HCT116 (cell line): ENCODE data around the gene KLK15. TPM values are rescaled to one million over a fixed set of nuclear protein-coding genes. Genes with fewer than 3 reads are reported as not detected.

Source experiments
- ATAC-seq: fragments of 200-7000 bp; cut with Tn5 transposase; 2 replicates; pipeline ENCODE4 v1.9.1; 2020; ENCODE audit warnings: mild to moderate bottlenecking, moderate library complexity
- BruUV-seq: library from RNA; stranded (reverse); fragments of 400-500 nt; replicated peaks from 2 replicates; lab custom pipeline; 2021; lab: Mats Ljungman, UMichigan
- CTCF ChIA-PET: fragments of 300-600 bp; sonication (Branson Sonifier 250); formaldehyde crosslinking; loops from one replicate; lab custom pipeline; 2021; ENCODE audit warnings: antibody characterized with exemption; lab: Charles Lee
- POLR2A ChIA-PET: fragments of 300-600, 350-600 bp; sonication (Branson Sonifier 250); formaldehyde crosslinking; loops from one replicate; lab custom pipeline; 2021; ENCODE audit warnings: antibody characterized with exemption; lab: Charles Lee
- RAD21 ChIA-PET, 2 experiments: fragments of 300-600 bp; sonication (Branson Sonifier 250); formaldehyde crosslinking; loops; one replicate each; lab custom pipeline; 2023; ENCODE audit warnings: low total read pairs in 2 of 2; ENCODE audit not compliant: uncharacterized antibody in 2 of 2, unreplicated experiment in 2 of 2, low non-redundant PET in 1 of 2; lab: Charles Lee
- DNase-seq: peaks from one replicate; pipeline ENCODE4 v3.0.0-alpha.2; 2010; ENCODE audit warnings: low read depth, low spot score
- H2AFZ ChIP-seq: fragments of 200-600 bp; shearing (Covaris generic), sonication (generic); 2 replicates; pipeline ENCODE4 v1.6.1; 2017; ENCODE audit warnings: low read depth, mixed run types, mixed read lengths, antibody characterized with exemption, low read length; ENCODE audit not compliant: poor library complexity, severe bottlenecking
- H3K27ac ChIP-seq: 2 replicates; pipeline ENCODE4 v1.5.1; 2012; ENCODE audit warnings: low read depth, low read length
- H3K27me3 ChIP-seq: fragments of 200-600 bp; sonication (generic); 2 replicates; pipeline ENCODE4 v1.6.1; 2016; ENCODE audit warnings: mixed run types, low read length, mixed read lengths; ENCODE audit not compliant: insufficient read depth
- H3K36me3 ChIP-seq, 2 experiments: fragments of 200-500 bp in 1 of 2; fragments of 200-600 bp in 1 of 2; sonication (Bioruptor generic) in 1 of 2; sonication (generic) in 1 of 2; 2 replicates each; pipeline versions ENCODE4 v1.5.1 to v1.6.1; 2014 to 2016; ENCODE audit warnings: low read length in 2 of 2, inconsistent platforms in 1 of 2, mixed read lengths in 1 of 2, mixed run types in 1 of 2; ENCODE audit not compliant: insufficient read depth in 2 of 2, control insufficient read depth in 1 of 2
- H3K4me1 ChIP-seq, 2 experiments: fragments of 200-600 bp in 1 of 2; sonication (generic) in 1 of 2; 2 replicates each; pipeline versions ENCODE4 v1.5.1 to v1.6.1; 2012 to 2017; ENCODE audit warnings: low read length in 2 of 2, inconsistent platforms in 1 of 2, mild to moderate bottlenecking in 1 of 2, mixed read lengths in 1 of 2, mixed run types in 1 of 2, moderate library complexity in 1 of 2; ENCODE audit not compliant: insufficient read depth in 2 of 2, control insufficient read depth in 1 of 2
- H3K4me2 ChIP-seq: fragments of 200-600 bp; sonication (generic); 2 replicates; pipeline ENCODE4 v1.6.1; 2017; ENCODE audit warnings: mixed run types, low read length, mixed read lengths
- H3K4me3 ChIP-seq, 2 experiments: fragments of 200-600 bp in 1 of 2; sonication (generic) in 1 of 2; replicated peaks in 1 of 2; 2 replicates each; pipeline ENCODE4 v1.5.1; 2011 to 2016; ENCODE audit warnings: low read length in 2 of 2, control low read depth in 1 of 2, low read depth in 1 of 2, mild to moderate bottlenecking in 1 of 2, mixed read lengths in 1 of 2, mixed run types in 1 of 2
- H3K79me2 ChIP-seq: fragments of 200-600 bp; sonication (generic); 2 replicates; pipeline ENCODE4 v1.6.1; 2017; ENCODE audit warnings: mild to moderate bottlenecking, mixed run types, low read length, moderate library complexity, mixed read lengths; ENCODE audit not compliant: insufficient read depth
- H3K9ac ChIP-seq: fragments of 200-600 bp; sonication (generic); 2 replicates; pipeline ENCODE4 v1.6.1; 2016; ENCODE audit warnings: low read length, mixed read lengths
- H3K9me2 ChIP-seq: fragments of 200-600 bp; sonication (generic), shearing (Covaris generic); 2 replicates; pipeline ENCODE4 v1.6.1; 2017; ENCODE audit warnings: mixed run types, mild to moderate bottlenecking, moderate library complexity; ENCODE audit not compliant: insufficient read depth
- H3K9me3 ChIP-seq, 2 experiments: fragments of 200-500 bp in 1 of 2; fragments of 200-600 bp in 1 of 2; sonication (Bioruptor generic) in 1 of 2; sonication (generic) in 1 of 2; 2 replicates each; pipeline ENCODE4 v1.6.1; 2014 to 2017; ENCODE audit warnings: low read length in 2 of 2, mixed read lengths in 2 of 2, inconsistent platforms in 1 of 2, low read depth in 1 of 2, mild to moderate bottlenecking in 1 of 2, mixed run types in 1 of 2, moderate library complexity in 1 of 2; ENCODE audit not compliant: control insufficient read depth in 1 of 2, insufficient read depth in 1 of 2
- H4K20me1 ChIP-seq: fragments of 200-600 bp; sonication (generic), shearing (Covaris generic); 2 replicates; pipeline ENCODE4 v1.6.1; 2017; ENCODE audit warnings: mixed run types, mild to moderate bottlenecking, moderate library complexity; ENCODE audit not compliant: insufficient read depth
- CBX3 ChIP-seq: IDR thresholded peaks from 2 replicates; pipeline ENCODE4 v1.6.1; 2012; ENCODE audit warnings: low read depth
- CEBPB ChIP-seq: IDR thresholded peaks from 2 replicates; pipeline ENCODE4 v1.6.1; 2012; ENCODE audit warnings: low read depth
- EGR1 ChIP-seq: IDR thresholded peaks from 2 replicates; pipeline ENCODE4 v1.6.1; 2012; ENCODE audit warnings: low read depth
- ELF1 ChIP-seq: IDR thresholded peaks from 2 replicates; pipeline ENCODE4 v1.6.1; 2012; ENCODE audit warnings: low read depth, borderline replicate concordance
- EZH2phosphoT487 ChIP-seq: fragments of 200-600 bp; IDR thresholded peaks from 2 replicates; pipeline ENCODE4 v1.6.1; 2018; ENCODE audit warnings: antibody characterized with exemption, borderline replicate concordance
- POLR2A ChIP-seq: IDR thresholded peaks from 2 replicates; pipeline ENCODE4 v1.7.0; 2011; ENCODE audit warnings: borderline replicate concordance; ENCODE audit not compliant: insufficient read depth, insufficient read length; ENCODE audit errors: extremely low read depth
- POLR2AphosphoS5 ChIP-seq: IDR thresholded peaks from 2 replicates; pipeline ENCODE4 v1.6.1; 2011; ENCODE audit warnings: mild to moderate bottlenecking, low read depth, low read length, moderate library complexity
- RAD21 ChIP-seq: IDR thresholded peaks from 2 replicates; pipeline ENCODE4 v1.6.1; 2012; ENCODE audit warnings: low read depth, mild to moderate bottlenecking
- SIN3A ChIP-seq: IDR thresholded peaks from 2 replicates; pipeline ENCODE4 v1.6.1; 2012; ENCODE audit warnings: low read depth
- SP1 ChIP-seq: IDR thresholded peaks from 2 replicates; pipeline ENCODE4 v1.6.1; 2012; ENCODE audit warnings: low read depth
- SRF ChIP-seq: IDR thresholded peaks from 2 replicates; pipeline ENCODE4 v1.6.1; 2012; ENCODE audit warnings: low read depth
- YY1 ChIP-seq: IDR thresholded peaks from 2 replicates; pipeline ENCODE4 v1.6.1; 2011; ENCODE audit warnings: low read length, low read depth, moderate library complexity, mild to moderate bottlenecking; ENCODE audit not compliant: insufficient replicate concordance; ENCODE audit errors: extremely low read depth
- intact Hi-C: fragments of 100-400 bp; cut with micrococcal nuclease; formaldehyde crosslinking; loops from 2 replicates; pipeline ENCODE4 v1.10.0; 2022
- total RNA-seq: library from RNA; stranded (reverse); gene quantifications from one replicate; pipeline ENCODE4 v1.2.1, GENCODE V29; 2021; ENCODE audit not compliant: unreplicated experiment
- TF ChIP-seq, protein P1 (sequence below): IDR thresholded peaks from 2 replicates; pipeline ENCODE4 v1.6.1; 2012
- TF ChIP-seq, protein P2 (sequence below): IDR thresholded peaks from 2 replicates; pipeline ENCODE4 v1.6.1; 2011; ENCODE audit warnings: mild to moderate bottlenecking, low read length, moderate library complexity; ENCODE audit not compliant: insufficient replicate concordance; ENCODE audit errors: extremely low read depth
- TF ChIP-seq, protein P3 (sequence below), 3 experiments: fragments of 200-600 bp in 1 of 3; sonication (generic) in 1 of 3; IDR thresholded peaks in 2 of 3; conservative IDR thresholded peaks in 1 of 3; 2 replicates each; pipeline ENCODE4 v1.5.1; 2012 to 2017; ENCODE audit warnings: low read depth in 2 of 3, low read length in 2 of 3, antibody characterized with exemption in 1 of 3, borderline replicate concordance in 1 of 3, control low read depth in 1 of 3, mild to moderate bottlenecking in 1 of 3, mixed read lengths in 1 of 3, mixed run types in 1 of 3, moderate library complexity in 1 of 3; ENCODE audit not compliant: insufficient read depth in 1 of 3

KLK15 gene
- total RNA-seq, 1 experiment from 2014 or later: not detected

DNA sequence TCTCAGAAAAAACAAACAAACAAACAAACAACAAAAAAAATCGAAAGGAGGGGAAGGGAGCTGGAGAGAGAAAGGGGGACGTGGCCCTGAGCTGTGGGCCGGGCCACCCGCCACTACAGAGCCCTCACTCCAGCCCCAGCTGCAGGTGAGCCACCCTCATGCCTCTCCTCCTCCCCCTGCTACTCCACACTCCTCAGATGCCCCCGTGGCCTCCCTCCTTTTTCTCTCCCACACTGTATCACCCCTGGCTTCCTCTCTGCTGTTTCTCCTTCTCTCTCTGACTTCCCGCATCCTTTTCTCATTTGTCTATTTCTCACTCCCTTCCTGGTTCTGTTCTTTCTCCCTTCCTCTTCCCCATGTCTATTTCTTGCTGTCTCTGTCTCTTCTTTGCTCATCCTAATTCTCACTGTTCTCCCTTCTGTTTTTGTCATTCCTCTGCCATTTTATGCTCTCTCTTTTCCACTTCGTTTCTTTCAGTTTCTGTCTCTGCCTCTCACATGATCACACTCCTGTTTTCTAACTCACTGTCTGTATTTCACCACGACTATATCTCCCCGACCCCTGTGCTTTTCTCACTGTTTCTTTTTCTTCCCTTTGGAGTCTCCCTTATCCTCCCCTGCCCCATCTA lies 42.5 kb upstream of the KLK15 start:
- Histone ChIP-seq H3K9ac (no peak overlapping the region), H3K27me3 (peaks cover 73% of the 10 kb centered on the region), H3K79me2 (no peaks in the 10 kb centered on the region), H2AFZ (no peak overlapping the region), H3K27ac (no peak overlapping the region), H3K4me3 (no peak overlapping the region), H3K36me3 (no peaks in the 10 kb centered on the region), H4K20me1 (no peaks in the 10 kb centered on the region), H3K4me1 (no peaks in the 10 kb centered on the region), H3K4me2 (no peak overlapping the region), H3K9me3 (no peaks in the 10 kb centered on the region), H3K9me2 (no peaks in the 10 kb centered on the region)
- no peak for ATAC-seq
- CTCF ChIA-PET: no interaction called here
- TF ChIP-seq EGR1: no peak
- TF ChIP-seq POLR2A: no peak
- TF ChIP-seq RAD21: no peak
- TF ChIP-seq, protein P1, sequence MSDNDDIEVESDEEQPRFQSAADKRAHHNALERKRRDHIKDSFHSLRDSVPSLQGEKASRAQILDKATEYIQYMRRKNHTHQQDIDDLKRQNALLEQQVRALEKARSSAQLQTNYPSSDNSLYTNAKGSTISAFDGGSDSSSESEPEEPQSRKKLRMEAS: no peak
- no peak for TF ChIP-seq CEBPB
- no peak for TF ChIP-seq SP1
- TF ChIP-seq SRF: no peak
- TF ChIP-seq, protein P2, sequence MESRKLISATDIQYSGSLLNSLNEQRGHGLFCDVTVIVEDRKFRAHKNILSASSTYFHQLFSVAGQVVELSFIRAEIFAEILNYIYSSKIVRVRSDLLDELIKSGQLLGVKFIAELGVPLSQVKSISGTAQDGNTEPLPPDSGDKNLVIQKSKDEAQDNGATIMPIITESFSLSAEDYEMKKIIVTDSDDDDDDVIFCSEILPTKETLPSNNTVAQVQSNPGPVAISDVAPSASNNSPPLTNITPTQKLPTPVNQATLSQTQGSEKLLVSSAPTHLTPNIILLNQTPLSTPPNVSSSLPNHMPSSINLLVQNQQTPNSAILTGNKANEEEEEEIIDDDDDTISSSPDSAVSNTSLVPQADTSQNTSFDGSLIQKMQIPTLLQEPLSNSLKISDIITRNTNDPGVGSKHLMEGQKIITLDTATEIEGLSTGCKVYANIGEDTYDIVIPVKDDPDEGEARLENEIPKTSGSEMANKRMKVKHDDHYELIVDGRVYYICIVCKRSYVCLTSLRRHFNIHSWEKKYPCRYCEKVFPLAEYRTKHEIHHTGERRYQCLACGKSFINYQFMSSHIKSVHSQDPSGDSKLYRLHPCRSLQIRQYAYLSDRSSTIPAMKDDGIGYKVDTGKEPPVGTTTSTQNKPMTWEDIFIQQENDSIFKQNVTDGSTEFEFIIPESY: no peak
- no peak for DNase-seq
- POLR2A ChIA-PET: no interaction called here
- intact Hi-C loops: no loop called here
- RAD21 ChIA-PET: no interaction called here
- BruUV-seq: no TSS peak

DNA sequence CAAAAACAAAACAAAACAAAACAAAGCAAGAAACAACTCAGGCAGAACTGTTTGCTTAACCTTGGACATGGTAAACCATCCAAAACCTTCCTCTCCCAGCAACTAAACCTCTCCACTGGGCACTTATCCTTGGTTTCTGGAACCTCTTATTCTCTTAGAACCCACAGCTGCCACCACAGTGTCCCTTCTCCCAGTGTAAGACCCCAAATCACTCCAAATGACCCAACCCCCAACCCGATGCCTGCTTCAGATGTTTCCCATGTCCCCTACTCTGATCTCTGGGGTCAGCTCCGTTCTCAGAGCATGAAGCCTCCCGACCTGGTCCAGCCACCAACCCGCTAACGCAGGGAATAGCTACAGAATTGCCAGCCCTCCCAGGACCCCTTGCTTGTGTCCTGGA lies 40.8 kb upstream of the KLK15 start:
- Histone ChIP-seq H3K36me3 (no peaks in the 10 kb centered on the region), H3K27ac (no peak overlapping the region), H3K9me2 (no peaks in the 10 kb centered on the region), H2AFZ (no peak overlapping the region), H3K79me2 (no peaks in the 10 kb centered on the region), H4K20me1 (no peaks in the 10 kb centered on the region), H3K9me3 (no peaks in the 10 kb centered on the region), H3K4me1 (no peaks in the 10 kb centered on the region), H3K9ac (no peak overlapping the region), H3K27me3 (peaks cover 77% of the 10 kb centered on the region), H3K4me3 (no peak overlapping the region), H3K4me2 (no peak overlapping the region)
- no peak for ATAC-seq
- no peak for DNase-seq
- RAD21 ChIA-PET: no interaction called here
- POLR2A ChIA-PET: interaction anchor here (0.5 kb wide), 1 partner anchor 347 kb away, joined by 3 read pairs; no protein-coding TSS in a partner anchor
- CTCF ChIA-PET: no interaction called here
- intact Hi-C loops: no loop called here
- no TSS peak for BruUV-seq
- no peak for TF ChIP-seq CBX3
- no peak for TF ChIP-seq SIN3A
- TF ChIP-seq, protein P3, sequence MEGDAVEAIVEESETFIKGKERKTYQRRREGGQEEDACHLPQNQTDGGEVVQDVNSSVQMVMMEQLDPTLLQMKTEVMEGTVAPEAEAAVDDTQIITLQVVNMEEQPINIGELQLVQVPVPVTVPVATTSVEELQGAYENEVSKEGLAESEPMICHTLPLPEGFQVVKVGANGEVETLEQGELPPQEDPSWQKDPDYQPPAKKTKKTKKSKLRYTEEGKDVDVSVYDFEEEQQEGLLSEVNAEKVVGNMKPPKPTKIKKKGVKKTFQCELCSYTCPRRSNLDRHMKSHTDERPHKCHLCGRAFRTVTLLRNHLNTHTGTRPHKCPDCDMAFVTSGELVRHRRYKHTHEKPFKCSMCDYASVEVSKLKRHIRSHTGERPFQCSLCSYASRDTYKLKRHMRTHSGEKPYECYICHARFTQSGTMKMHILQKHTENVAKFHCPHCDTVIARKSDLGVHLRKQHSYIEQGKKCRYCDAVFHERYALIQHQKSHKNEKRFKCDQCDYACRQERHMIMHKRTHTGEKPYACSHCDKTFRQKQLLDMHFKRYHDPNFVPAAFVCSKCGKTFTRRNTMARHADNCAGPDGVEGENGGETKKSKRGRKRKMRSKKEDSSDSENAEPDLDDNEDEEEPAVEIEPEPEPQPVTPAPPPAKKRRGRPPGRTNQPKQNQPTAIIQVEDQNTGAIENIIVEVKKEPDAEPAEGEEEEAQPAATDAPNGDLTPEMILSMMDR (IDR thresholded peaks at IDR 0.05 in 2 of 3, conservative IDR thresholded peaks at IDR 0.05 in 1 of 3; ENCODE audit: borderline replicate concordance in 1 of 3, insufficient read depth in 1 of 3, low read depth in 2 of 3, low read length in 2 of 3): no peak
- no peak for TF ChIP-seq EZH2phosphoT487
- no peak for TF ChIP-seq POLR2AphosphoS5
- TF ChIP-seq YY1: no peak
- TF ChIP-seq, protein P1: no peak
- TF ChIP-seq CEBPB: no peak
- no peak for TF ChIP-seq RAD21
- no peak for TF ChIP-seq ELF1
